HepG2 (cell line): ENCODE data around the gene SERINC4. TPM values are rescaled to one million over a fixed set of nuclear protein-coding genes. Genes with fewer than 3 reads are reported as not detected.

ENCODE experiments used
- CHD4 ChIP-seq: fragments of 200-600 bp; sonication (generic); IDR thresholded peaks from 2 replicates; pipeline ENCODE4 v1.7.0; 2017; ENCODE audit warnings: mild to moderate bottlenecking, low read length, borderline replicate concordance
- MEF2D ChIP-seq: sonication (generic); formaldehyde crosslinking; IDR thresholded peaks from 2 replicates; pipeline ENCODE4 v1.5.1; 2020; ENCODE audit warnings: mild to moderate bottlenecking, missing genetic modification reagents
- POGZ ChIP-seq: sonication (generic); formaldehyde crosslinking; IDR thresholded peaks from 2 replicates; pipeline ENCODE4 v1.4.0; 2020; ENCODE audit warnings: mild to moderate bottlenecking, missing genetic modification reagents
- SRSF9 ChIP-seq: fragments of 200-400 bp; formaldehyde crosslinking; IDR thresholded peaks from 2 replicates; pipeline ENCODE4 v1.6.1; 2018; ENCODE audit warnings: borderline replicate concordance, mild to moderate bottlenecking, low read depth, low read length; ENCODE audit not compliant: insufficient read depth, poor library complexity, severe bottlenecking
- TEAD2 ChIP-seq: sonication (generic); formaldehyde crosslinking; IDR thresholded peaks from 2 replicates; pipeline ENCODE4 v1.9.0; 2021; ENCODE audit warnings: missing genetic modification reagents
- ZMAT3 ChIP-seq: sonication (generic); formaldehyde crosslinking; conservative IDR thresholded peaks from 2 replicates; pipeline ENCODE4 v1.7.0; 2021; ENCODE audit warnings: missing genetic modification reagents
- ZNF501 ChIP-seq: sonication (generic); formaldehyde crosslinking; IDR thresholded peaks from 2 replicates; pipeline ENCODE4 v1.5.1; 2020; ENCODE audit warnings: mild to moderate bottlenecking, moderate library complexity, missing genetic modification reagents
- ZNF550 ChIP-seq: sonication (generic); formaldehyde crosslinking; IDR thresholded peaks from 2 replicates; pipeline ENCODE4 v1.4.0; 2020; ENCODE audit warnings: mild to moderate bottlenecking, missing genetic modification reagents, borderline replicate concordance
- polyA plus RNA-seq, 8 experiments: library from polyadenylated mRNA; depleted of rRNA in 3 of 8; stranded (reverse) in 7 of 8; unstranded in 1 of 8; fragments of >200 nt; fragmentation: Illumina TruSeq in 4 of 8; extraction: Trizol in 4 of 8; gene quantifications; 2 replicates each; pipeline versions ENCODE4 v1.2.1 to v1.2.3, GENCODE V29; 2011 to 2016; ENCODE audit warnings: low read depth in 4 of 8, missing spikeins in 1 of 8, mixed read lengths in 1 of 8; ENCODE audit not compliant: insufficient read depth in 1 of 8
- total RNA-seq, 5 experiments: library from RNA; depleted of rRNA; stranded (reverse); fragments of >200 nt; fragmentation: Illumina TruSeq; extraction: Trizol; gene quantifications; 2 replicates each; pipeline ENCODE4 v1.2.3, GENCODE V29; 2016; ENCODE audit warnings: low read depth in 1 of 5
- TF ChIP-seq, protein P1 (sequence below): sonication (generic); formaldehyde crosslinking; IDR thresholded peaks from 2 replicates; pipeline ENCODE4 v1.8.1; 2023; ENCODE audit warnings: mild to moderate bottlenecking, missing genetic modification reagents
- TF ChIP-seq, protein P2 (sequence below), 2 experiments: sonication (generic) in 1 of 2; formaldehyde crosslinking in 1 of 2; IDR thresholded peaks; 2 replicates each; pipeline versions ENCODE4 v1.4.0 to v1.6.1; 2018 to 2020; ENCODE audit warnings: missing genetic modification reagents in 2 of 2, borderline replicate concordance in 1 of 2, low read depth in 1 of 2, mild to moderate bottlenecking in 1 of 2, missing biosample characterization in 1 of 2
- TF ChIP-seq, protein P3 (sequence below): sonication (generic); formaldehyde crosslinking; IDR thresholded peaks from 2 replicates; pipeline ENCODE4 v1.4.0; 2020; ENCODE audit warnings: mild to moderate bottlenecking, missing genetic modification reagents
- TF ChIP-seq, protein P4 (sequence below): sonication (generic); formaldehyde crosslinking; IDR thresholded peaks from 2 replicates; pipeline ENCODE4 v1.4.0; 2020; ENCODE audit warnings: missing genetic modification reagents
- TF ChIP-seq, protein P5 (sequence below): sonication (generic); formaldehyde crosslinking; IDR thresholded peaks from 2 replicates; pipeline ENCODE4 v1.5.0; 2020; ENCODE audit warnings: missing genetic modification reagents
- TF ChIP-seq, protein P6 (sequence below): sonication (generic); formaldehyde crosslinking; IDR thresholded peaks from 2 replicates; pipeline ENCODE4 v1.4.0; 2020; ENCODE audit warnings: missing genetic modification reagents

SERINC4 gene
- total and polyA plus RNA-seq, 2 of the 13 experiments (the other 11 are each of a cell fraction or from before 2014, with no cell fraction given) = not detected

DNA sequence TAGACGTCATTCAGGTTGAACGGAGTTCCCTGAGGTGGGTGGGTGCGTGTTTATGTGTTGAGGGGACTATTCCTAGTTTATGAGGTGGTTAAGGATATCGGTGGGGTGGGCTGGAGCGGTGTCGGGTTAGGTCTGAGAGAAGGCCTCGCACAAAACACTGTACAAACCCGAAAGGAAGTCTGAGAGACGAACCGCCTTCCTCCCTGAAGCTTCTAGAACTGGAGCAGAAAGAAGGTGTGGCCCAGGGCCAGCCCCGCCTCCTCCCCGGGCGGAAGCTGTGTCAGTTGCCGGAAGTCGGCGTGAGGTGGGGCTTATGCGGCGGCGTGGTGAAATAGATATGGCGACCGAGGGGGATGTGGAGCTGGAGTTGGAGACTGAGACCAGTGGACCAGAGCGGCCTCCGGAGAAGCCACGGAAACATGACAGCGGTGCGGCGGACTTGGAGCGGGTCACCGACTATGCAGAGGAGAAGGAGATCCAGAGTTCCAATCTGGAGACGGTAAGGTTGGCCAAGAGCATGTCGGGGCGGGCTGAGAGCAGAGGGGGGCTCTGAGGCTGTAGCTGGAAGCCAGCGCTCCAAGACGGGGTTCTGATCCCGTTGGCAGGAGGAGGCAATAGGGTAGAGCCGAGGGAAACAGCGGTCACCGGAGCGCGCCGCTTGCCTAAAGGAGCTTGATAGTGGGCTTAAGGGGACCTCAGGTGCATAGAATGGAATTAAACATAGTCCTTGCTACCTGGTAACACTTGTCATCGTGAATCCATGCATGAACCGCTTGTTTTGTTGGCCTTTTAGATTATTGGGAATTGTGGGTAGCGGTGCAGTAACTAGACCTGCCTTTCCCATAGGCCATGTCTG is 494 bp upstream of the SERINC4 start, which contains the start of gene HYPK (continued):
- TF ChIP-seq, protein P1, sequence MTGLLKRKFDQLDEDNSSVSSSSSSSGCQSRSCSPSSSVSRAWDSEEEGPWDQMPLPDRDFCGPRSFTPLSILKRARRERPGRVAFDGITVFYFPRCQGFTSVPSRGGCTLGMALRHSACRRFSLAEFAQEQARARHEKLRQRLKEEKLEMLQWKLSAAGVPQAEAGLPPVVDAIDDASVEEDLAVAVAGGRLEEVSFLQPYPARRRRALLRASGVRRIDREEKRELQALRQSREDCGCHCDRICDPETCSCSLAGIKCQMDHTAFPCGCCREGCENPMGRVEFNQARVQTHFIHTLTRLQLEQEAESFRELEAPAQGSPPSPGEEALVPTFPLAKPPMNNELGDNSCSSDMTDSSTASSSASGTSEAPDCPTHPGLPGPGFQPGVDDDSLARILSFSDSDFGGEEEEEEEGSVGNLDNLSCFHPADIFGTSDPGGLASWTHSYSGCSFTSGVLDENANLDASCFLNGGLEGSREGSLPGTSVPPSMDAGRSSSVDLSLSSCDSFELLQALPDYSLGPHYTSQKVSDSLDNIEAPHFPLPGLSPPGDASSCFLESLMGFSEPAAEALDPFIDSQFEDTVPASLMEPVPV (CRISPR knock-in tag) = peak; percentile 61; the same call in 1 of the 2 replicates
- TF ChIP-seq, protein P2, sequence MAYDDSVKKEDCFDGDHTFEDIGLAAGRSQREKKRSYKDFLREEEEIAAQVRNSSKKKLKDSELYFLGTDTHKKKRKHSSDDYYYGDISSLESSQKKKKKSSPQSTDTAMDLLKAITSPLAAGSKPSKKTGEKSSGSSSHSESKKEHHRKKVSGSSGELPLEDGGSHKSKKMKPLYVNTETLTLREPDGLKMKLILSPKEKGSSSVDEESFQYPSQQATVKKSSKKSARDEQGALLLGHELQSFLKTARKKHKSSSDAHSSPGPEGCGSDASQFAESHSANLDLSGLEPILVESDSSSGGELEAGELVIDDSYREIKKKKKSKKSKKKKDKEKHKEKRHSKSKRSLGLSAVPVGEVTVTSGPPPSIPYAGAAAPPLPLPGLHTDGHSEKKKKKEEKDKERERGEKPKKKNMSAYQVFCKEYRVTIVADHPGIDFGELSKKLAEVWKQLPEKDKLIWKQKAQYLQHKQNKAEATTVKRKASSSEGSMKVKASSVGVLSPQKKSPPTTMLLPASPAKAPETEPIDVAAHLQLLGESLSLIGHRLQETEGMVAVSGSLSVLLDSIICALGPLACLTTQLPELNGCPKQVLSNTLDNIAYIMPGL (CRISPR knock-in tag; IDR thresholded peaks at IDR 0.05; ENCODE audit: borderline replicate concordance in 1 of 2, low read depth in 1 of 2) = peak; percentile 79 to 81; a peak in 2 of 4 replicates
- 0 out of 2 replicates have a peak, but pooled peaks have one; percentile 57 for TF ChIP-seq ZMAT3
- TF ChIP-seq, protein P3, sequence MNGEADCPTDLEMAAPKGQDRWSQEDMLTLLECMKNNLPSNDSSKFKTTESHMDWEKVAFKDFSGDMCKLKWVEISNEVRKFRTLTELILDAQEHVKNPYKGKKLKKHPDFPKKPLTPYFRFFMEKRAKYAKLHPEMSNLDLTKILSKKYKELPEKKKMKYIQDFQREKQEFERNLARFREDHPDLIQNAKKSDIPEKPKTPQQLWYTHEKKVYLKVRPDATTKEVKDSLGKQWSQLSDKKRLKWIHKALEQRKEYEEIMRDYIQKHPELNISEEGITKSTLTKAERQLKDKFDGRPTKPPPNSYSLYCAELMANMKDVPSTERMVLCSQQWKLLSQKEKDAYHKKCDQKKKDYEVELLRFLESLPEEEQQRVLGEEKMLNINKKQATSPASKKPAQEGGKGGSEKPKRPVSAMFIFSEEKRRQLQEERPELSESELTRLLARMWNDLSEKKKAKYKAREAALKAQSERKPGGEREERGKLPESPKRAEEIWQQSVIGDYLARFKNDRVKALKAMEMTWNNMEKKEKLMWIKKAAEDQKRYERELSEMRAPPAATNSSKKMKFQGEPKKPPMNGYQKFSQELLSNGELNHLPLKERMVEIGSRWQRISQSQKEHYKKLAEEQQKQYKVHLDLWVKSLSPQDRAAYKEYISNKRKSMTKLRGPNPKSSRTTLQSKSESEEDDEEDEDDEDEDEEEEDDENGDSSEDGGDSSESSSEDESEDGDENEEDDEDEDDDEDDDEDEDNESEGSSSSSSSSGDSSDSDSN (CRISPR knock-in tag) = peak; percentile 32
- TF ChIP-seq MEF2D = no peak
- no peak for TF ChIP-seq CHD4
- TF ChIP-seq TEAD2 = no peak
- TF ChIP-seq, protein P4, sequence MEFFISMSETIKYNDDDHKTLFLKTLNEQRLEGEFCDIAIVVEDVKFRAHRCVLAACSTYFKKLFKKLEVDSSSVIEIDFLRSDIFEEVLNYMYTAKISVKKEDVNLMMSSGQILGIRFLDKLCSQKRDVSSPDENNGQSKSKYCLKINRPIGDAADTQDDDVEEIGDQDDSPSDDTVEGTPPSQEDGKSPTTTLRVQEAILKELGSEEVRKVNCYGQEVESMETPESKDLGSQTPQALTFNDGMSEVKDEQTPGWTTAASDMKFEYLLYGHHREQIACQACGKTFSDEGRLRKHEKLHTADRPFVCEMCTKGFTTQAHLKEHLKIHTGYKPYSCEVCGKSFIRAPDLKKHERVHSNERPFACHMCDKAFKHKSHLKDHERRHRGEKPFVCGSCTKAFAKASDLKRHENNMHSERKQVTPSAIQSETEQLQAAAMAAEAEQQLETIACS (CRISPR knock-in tag) = no peak
- TF ChIP-seq SRSF9 = no peak
- TF ChIP-seq, protein P5, sequence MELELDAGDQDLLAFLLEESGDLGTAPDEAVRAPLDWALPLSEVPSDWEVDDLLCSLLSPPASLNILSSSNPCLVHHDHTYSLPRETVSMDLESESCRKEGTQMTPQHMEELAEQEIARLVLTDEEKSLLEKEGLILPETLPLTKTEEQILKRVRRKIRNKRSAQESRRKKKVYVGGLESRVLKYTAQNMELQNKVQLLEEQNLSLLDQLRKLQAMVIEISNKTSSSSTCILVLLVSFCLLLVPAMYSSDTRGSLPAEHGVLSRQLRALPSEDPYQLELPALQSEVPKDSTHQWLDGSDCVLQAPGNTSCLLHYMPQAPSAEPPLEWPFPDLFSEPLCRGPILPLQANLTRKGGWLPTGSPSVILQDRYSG (CRISPR knock-in tag) = no peak
- TF ChIP-seq, protein P6, sequence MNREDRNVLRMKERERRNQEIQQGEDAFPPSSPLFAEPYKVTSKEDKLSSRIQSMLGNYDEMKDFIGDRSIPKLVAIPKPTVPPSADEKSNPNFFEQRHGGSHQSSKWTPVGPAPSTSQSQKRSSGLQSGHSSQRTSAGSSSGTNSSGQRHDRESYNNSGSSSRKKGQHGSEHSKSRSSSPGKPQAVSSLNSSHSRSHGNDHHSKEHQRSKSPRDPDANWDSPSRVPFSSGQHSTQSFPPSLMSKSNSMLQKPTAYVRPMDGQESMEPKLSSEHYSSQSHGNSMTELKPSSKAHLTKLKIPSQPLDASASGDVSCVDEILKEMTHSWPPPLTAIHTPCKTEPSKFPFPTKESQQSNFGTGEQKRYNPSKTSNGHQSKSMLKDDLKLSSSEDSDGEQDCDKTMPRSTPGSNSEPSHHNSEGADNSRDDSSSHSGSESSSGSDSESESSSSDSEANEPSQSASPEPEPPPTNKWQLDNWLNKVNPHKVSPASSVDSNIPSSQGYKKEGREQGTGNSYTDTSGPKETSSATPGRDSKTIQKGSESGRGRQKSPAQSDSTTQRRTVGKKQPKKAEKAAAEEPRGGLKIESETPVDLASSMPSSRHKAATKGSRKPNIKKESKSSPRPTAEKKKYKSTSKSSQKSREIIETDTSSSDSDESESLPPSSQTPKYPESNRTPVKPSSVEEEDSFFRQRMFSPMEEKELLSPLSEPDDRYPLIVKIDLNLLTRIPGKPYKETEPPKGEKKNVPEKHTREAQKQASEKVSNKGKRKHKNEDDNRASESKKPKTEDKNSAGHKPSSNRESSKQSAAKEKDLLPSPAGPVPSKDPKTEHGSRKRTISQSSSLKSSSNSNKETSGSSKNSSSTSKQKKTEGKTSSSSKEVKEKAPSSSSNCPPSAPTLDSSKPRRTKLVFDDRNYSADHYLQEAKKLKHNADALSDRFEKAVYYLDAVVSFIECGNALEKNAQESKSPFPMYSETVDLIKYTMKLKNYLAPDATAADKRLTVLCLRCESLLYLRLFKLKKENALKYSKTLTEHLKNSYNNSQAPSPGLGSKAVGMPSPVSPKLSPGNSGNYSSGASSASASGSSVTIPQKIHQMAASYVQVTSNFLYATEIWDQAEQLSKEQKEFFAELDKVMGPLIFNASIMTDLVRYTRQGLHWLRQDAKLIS = 0 out of 2 replicates have a peak, but pooled peaks have one; percentile 51
- TF ChIP-seq POGZ = peak; percentile 62
- TF ChIP-seq ZNF550 (CRISPR knock-in tag) = no peak
- peak; percentile 93 for TF ChIP-seq ZNF501 (CRISPR knock-in tag)
